SK-N-DZ (cell line): ENCODE results near the gene MAP3K15.

Experiments used
- DNase-seq: peaks from one replicate; pipeline ENCODE4 v3.0.0-alpha.2; 2015; ENCODE audit warnings: low spot score

MAP3K15 gene

GRCh38 chrX:19392703-19393102 lies 122.6 kb downstream of the MAP3K15 start:
- DNase-seq, result no peak

GRCh38 chrX:19392078-19392477 lies 123.2 kb downstream of the MAP3K15 start:
- DNase-seq, result no peak

DNA sequence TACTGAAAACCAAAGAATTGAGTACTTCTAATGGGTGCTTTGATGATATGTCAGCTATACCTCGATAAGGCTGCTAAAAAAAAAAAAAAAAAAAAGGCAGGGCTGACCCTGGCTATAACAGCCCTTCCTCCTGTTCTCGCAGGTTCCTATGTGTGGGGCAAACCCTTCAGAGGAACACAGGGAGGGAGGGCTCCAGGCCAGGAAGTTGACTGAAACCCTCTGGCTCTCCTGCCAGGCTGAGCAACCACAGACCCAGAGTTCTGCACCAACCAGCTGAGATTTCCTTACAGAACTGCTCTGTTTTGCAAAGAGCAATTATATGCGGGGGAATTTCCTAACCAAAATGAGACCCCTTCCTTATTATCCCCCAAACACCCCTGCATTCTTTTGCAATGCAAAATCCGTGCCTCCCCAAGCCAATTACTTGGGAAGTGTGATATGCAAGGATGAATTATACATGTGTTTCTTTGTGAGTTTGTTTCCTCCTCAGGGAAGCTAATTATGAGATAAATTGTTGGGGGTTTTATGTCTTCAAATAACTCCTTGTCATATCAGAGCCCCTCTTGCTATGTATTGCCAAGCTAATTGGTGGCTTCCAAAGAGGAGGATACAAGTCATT lies 126.0 kb downstream of the MAP3K15 start:
- no peak for DNase-seq

DNA sequence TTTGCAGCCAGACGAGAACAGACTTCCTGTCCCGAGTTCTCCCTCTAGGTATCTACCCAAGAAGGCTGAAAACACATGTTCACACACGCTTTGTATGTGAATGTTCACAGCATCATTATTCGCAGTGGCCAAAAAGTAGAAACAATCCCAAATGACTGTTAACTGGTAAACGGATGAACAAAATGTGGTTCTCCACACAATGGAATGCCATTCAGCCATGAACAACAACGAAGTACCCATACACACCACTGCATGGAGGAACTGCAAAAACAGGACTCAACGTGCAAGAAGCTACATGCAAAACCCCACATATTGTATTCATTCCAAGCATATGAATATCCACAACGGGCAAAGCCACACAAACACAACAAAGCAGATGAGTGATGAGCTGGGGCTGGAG lies 126.6 kb downstream of the MAP3K15 start:
- no peak for DNase-seq

DNA sequence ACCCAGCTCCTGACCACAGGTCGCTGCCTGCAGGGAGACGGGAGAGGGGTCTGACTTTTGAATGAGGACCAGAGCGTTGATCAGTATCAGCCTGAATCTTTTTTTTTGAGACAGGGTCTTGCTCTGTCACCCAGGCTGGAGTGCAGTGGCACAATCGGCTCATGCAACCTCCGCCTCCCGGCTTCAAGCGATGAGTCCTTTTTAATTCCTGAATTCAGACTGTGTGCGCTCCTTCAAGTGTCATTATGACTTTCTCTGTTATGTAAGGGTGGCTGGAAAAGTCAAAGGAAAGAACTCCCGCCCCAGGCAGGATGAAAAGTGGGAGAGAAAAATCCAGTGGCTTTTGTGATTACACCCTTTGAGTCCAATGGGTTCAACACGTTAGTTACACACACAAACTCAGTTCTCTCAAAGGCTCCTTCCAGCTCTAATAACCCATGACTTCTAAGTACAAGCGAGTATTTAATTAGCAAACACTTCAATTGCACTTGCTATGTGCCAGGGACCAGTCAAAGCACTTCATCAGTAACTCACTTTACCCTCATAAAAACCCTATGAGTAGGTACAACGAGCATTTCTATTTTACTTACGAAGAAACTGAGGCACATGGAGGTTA lies 127.1 kb downstream of the MAP3K15 start:
- no peak for DNase-seq

DNA sequence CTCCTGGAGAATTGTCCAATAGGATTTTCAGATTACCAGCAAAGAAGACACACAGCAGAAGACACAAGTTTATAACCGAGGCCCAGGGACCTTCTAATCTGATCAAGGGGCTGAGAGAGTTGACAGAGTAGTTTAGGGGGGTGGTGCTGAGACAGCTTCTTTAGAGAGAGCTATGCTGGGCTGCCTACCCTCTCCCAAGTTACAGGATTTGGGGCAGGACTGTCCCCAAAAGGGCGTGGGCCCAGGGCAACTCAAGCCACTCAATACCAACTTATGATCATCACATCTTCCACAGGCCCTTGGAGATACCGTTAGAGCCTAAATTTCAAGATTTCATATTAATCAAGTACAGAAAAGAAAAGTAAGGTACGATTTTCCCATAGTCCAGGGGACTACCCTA lies 128.6 kb downstream of the MAP3K15 start:
- no peak for DNase-seq

GRCh38 chrX:19382555-19383145 lies 132.7 kb downstream of the MAP3K15 start:
- DNase-seq, result peak; percentile 51

GRCh38 chrX:19381326-19381725 lies 134.0 kb downstream of the MAP3K15 start:
- DNase-seq, result no peak

GRCh38 chrX:19377799-19378198 lies 137.5 kb downstream of the MAP3K15 start:
- DNase-seq, result no peak

GRCh38 chrX:19375546-19375945 lies 139.8 kb downstream of the MAP3K15 start:
- no peak for DNase-seq

DNA sequence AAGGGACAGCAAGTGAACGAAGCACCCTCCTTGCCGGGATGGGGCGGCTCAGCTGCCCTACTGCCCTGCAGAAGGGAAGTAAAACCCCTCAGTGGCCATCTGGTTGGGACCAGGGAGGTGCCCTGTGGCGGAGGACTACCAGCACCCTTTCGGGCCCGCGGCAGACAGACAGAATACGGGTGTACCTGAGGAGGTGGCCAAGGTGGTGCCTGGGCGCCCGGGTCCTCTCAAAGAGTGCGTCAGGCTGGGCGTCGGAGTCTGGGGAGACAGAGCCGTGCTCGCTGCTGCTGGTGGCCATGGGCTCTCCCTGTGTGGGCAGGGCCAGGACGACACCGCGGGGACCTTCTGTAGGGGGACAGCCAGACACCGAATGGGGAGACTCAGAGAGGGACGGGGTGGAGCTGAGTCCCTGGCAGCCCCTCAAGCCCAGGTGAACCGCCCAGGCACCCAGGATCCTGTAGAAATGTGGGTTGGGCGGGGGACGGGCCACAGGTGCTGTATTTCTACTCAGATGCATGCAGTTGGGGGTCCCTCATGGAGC lies 141.9 kb downstream of the MAP3K15 start:
- DNase-seq, result no peak

DNA sequence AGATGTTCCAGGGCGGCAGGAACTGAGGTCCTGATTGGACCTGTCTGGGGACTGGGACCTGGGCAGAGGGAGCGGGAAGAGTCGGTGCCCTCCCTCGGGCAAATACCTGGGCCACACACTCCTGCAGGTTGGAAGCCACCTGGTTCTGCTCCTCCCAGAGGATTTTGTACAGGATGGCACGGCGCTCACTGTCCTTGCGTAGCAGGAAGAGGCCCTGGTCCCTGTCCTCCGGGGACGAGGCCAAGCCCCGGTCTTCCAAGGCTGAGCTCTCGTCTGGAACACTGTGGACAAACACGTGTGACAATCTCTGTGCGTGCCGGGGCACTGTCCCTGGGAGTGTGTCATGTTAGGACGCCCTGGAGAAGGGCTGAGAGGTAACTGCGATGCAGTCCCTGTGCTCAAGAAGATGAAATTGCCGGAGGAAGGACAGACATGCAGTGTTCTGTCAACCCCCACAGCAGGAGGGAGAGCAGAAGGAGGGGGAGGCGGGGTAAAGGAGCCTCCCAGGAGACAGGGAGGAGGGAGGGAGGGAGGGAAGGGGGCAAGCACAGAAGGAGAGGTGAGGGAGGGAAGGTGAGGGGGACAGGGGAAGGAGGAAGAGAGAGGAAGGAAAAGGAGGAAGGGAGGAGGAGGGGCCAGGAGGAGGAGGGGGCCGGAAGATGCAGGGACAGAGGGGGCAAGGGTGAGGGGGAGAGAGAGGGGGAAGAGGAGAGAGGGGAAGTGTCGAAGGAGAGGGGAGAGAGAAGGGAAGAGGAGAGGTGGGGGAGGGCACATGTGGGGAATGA lies 142.6 kb downstream of the MAP3K15 start:
- peak; percentile 23 for DNase-seq

GRCh38 chrX:19372170-19372546 lies 143.2 kb downstream of the MAP3K15 start:
- peak; percentile 61 for DNase-seq

- no peak for DNase-seq
These were observed 145.2 kb downstream of the MAP3K15 start for GRCh38 chrX:19370061-19370460.

- DNase-seq, result no peak
These were observed 146.7 kb downstream of the MAP3K15 start for GRCh38 chrX:19368576-19368975.

DNA sequence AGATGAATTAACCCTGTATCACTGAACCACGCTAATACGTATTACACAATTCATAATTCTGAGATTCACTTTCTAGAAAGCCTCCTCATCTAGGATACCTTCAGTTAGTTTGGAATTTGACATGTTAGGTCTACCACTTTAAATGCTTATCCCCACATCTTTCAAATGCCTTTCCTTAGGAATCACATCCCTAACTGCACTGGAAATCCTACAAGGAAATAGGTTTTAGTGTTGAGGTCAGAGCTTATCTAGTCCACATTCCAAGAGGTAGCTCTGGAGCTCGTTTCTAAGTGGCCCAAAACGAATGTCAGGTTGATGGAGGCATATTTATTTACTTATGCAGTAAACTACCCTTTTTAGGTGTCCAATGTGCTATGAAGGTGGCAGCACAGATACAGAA lies 153.6 kb downstream of the MAP3K15 start:
- no peak for DNase-seq

- DNase-seq, result no peak
These were observed 154.4 kb downstream of the MAP3K15 start for GRCh38 chrX:19360903-19361302.

DNA sequence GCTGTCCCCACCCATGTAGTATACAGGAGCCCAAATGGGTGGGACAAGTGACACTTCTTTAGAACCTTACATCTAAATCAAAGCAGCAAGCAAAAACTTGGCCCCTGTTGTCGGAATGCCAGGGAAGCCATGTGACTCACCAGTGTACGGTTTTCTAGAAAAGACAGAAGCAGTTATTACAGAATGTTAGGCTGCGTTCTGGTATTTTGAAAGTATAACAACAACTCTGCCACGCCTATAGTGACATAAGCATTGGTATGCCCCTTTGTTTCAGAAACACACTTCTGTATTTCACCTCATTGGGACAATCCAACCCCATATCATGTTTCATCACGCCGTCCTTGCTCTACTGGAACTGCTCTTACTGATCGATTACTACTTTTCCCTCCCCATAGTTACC lies 156.8 kb downstream of the MAP3K15 start:
- no peak for DNase-seq

GRCh38 chrX:19354625-19355024 lies 160.7 kb downstream of the MAP3K15 start:
- no peak for DNase-seq

- no peak for DNase-seq
These were observed 164.3 kb downstream of the MAP3K15 start for GRCh38 chrX:19350941-19351384.

DNA sequence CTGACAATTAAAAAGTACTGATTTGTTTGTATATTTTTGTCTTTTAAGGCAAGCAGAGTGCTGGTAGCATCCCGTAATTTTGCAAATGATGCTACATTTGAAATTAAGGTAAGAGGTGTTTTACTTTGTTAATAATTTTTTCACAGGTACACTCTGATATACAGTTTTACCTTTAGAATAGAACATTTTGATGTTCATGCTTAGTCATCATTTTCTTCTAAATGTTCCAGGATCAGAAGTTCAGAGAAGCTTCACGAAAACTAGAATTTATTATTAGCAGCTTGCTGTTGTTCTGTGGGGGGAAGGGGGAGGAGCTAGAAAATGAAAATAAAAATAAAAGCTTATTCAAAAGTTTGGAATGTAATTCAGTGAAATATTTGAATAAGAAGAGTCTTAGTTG lies 166.0 kb downstream of the MAP3K15 start:
- no peak for DNase-seq

DNA sequence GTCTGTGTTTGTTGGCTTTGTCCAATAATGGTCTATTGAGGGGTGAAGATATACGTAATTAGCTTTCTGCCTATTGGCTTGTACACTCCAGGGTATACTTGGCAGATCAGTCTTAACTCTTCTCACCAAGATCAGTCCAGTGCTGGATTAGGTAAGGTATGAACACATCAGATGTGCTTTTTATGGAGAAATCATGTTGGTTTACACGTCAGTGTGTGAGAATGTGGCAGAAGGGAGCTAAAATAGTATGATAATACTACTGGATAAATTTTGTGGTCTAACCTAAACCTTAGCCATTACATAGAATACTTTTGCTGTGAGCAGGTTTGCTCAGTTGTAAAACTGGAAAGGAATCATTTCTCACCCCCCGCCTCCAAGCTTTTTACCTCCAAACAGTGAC lies 167.4 kb downstream of the MAP3K15 start:
- no peak for DNase-seq
